HCT116 (cell line): ENCODE data around the gene WDR45.

Source experiments
- EZH2 ChIP-seq: fragments of 200-600 bp; sonication (generic); IDR thresholded peaks from 2 replicates; pipeline ENCODE4 v1.6.1; 2017; ENCODE audit warnings: antibody characterized with exemption, mixed run types
- EZH2phosphoT487 ChIP-seq: fragments of 200-600 bp; IDR thresholded peaks from 2 replicates; pipeline ENCODE4 v1.6.1; 2018; ENCODE audit warnings: antibody characterized with exemption, borderline replicate concordance
- FOSL1 ChIP-seq: IDR thresholded peaks from 2 replicates; pipeline ENCODE4 v1.6.1; 2012; ENCODE audit warnings: low read depth
- JUND ChIP-seq: IDR thresholded peaks from 2 replicates; pipeline ENCODE4 v1.6.1; 2012
- POLR2A ChIP-seq: IDR thresholded peaks from 2 replicates; pipeline ENCODE4 v1.7.0; 2011; ENCODE audit warnings: borderline replicate concordance; ENCODE audit not compliant: insufficient read depth, insufficient read length; ENCODE audit errors: extremely low read depth
- POLR2AphosphoS5 ChIP-seq: IDR thresholded peaks from 2 replicates; pipeline ENCODE4 v1.6.1; 2011; ENCODE audit warnings: mild to moderate bottlenecking, low read depth, low read length, moderate library complexity
- RAD21 ChIP-seq: IDR thresholded peaks from 2 replicates; pipeline ENCODE4 v1.6.1; 2012; ENCODE audit warnings: low read depth, mild to moderate bottlenecking
- REST ChIP-seq: IDR thresholded peaks from 2 replicates; pipeline ENCODE4 v1.6.1; 2012; ENCODE audit warnings: low read depth
- SP1 ChIP-seq: IDR thresholded peaks from 2 replicates; pipeline ENCODE4 v1.6.1; 2012; ENCODE audit warnings: low read depth
- SRF ChIP-seq: IDR thresholded peaks from 2 replicates; pipeline ENCODE4 v1.6.1; 2012; ENCODE audit warnings: low read depth
- ZNF274 ChIP-seq: fragments of 200-500 bp; sonication (Bioruptor generic); IDR thresholded peaks from 2 replicates; pipeline ENCODE4 v1.6.1; 2014; ENCODE audit warnings: mild to moderate bottlenecking, low read depth, low read length, inconsistent platforms
- TF ChIP-seq, protein P1 (sequence below), 3 experiments: fragments of 200-600 bp in 1 of 3; sonication (generic) in 1 of 3; IDR thresholded peaks in 2 of 3; conservative IDR thresholded peaks in 1 of 3; 2 replicates each; pipeline ENCODE4 v1.5.1; 2012 to 2017; ENCODE audit warnings: low read depth in 2 of 3, low read length in 2 of 3, antibody characterized with exemption in 1 of 3, borderline replicate concordance in 1 of 3, control low read depth in 1 of 3, mild to moderate bottlenecking in 1 of 3, mixed read lengths in 1 of 3, mixed run types in 1 of 3, moderate library complexity in 1 of 3; ENCODE audit not compliant: insufficient read depth in 1 of 3

- TF ChIP-seq, protein P1, sequence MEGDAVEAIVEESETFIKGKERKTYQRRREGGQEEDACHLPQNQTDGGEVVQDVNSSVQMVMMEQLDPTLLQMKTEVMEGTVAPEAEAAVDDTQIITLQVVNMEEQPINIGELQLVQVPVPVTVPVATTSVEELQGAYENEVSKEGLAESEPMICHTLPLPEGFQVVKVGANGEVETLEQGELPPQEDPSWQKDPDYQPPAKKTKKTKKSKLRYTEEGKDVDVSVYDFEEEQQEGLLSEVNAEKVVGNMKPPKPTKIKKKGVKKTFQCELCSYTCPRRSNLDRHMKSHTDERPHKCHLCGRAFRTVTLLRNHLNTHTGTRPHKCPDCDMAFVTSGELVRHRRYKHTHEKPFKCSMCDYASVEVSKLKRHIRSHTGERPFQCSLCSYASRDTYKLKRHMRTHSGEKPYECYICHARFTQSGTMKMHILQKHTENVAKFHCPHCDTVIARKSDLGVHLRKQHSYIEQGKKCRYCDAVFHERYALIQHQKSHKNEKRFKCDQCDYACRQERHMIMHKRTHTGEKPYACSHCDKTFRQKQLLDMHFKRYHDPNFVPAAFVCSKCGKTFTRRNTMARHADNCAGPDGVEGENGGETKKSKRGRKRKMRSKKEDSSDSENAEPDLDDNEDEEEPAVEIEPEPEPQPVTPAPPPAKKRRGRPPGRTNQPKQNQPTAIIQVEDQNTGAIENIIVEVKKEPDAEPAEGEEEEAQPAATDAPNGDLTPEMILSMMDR (IDR thresholded peaks at IDR 0.05 in 2 of 3, conservative IDR thresholded peaks at IDR 0.05 in 1 of 3; ENCODE audit: borderline replicate concordance in 1 of 3, insufficient read depth in 1 of 3, low read depth in 2 of 3, low read length in 2 of 3), result no peak
- no peak for TF ChIP-seq EZH2
- no peak for TF ChIP-seq FOSL1
- no peak for TF ChIP-seq JUND
- no peak for TF ChIP-seq SP1
- no peak for TF ChIP-seq RAD21
- no peak for TF ChIP-seq REST
- no peak for TF ChIP-seq POLR2A
- TF ChIP-seq SRF, result no peak
- no peak for TF ChIP-seq EZH2phosphoT487
- TF ChIP-seq POLR2AphosphoS5, result no peak
- TF ChIP-seq ZNF274, result no peak
Observed at GRCh38 chrX:49059201-49059600, 20.5 kb downstream of the WDR45 start.
